Activated naive CD8-positive, alpha-beta T cell (primary cell): Measurements from ENCODE around the gene KCNMB2.
A peak's percentile ranks its signal among the peaks of the same experiment; 100 is the strongest.

Source experiments
- H3K27ac Mint-ChIP-seq: one replicate; pipeline ENCODE4 v1.8.0; 2021; ENCODE audit warnings: mixed read lengths
- H3K27me3 Mint-ChIP-seq: one replicate; pipeline ENCODE4 v1.8.0; 2021; ENCODE audit warnings: mixed read lengths
- H3K36me3 Mint-ChIP-seq: one replicate; pipeline ENCODE4 v1.8.0; 2021; ENCODE audit warnings: mixed read lengths
- H3K4me1 Mint-ChIP-seq: one replicate; pipeline ENCODE4 v1.8.0; 2021; ENCODE audit warnings: low read depth, mixed read lengths
- H3K4me3 Mint-ChIP-seq: one replicate; pipeline ENCODE4 v1.8.0; 2021; ENCODE audit warnings: mild to moderate bottlenecking, mixed read lengths
- H3K9me3 Mint-ChIP-seq: one replicate; pipeline ENCODE4 v1.8.0; 2021; ENCODE audit warnings: low read depth, mixed read lengths

Gene KCNMB2

DNA sequence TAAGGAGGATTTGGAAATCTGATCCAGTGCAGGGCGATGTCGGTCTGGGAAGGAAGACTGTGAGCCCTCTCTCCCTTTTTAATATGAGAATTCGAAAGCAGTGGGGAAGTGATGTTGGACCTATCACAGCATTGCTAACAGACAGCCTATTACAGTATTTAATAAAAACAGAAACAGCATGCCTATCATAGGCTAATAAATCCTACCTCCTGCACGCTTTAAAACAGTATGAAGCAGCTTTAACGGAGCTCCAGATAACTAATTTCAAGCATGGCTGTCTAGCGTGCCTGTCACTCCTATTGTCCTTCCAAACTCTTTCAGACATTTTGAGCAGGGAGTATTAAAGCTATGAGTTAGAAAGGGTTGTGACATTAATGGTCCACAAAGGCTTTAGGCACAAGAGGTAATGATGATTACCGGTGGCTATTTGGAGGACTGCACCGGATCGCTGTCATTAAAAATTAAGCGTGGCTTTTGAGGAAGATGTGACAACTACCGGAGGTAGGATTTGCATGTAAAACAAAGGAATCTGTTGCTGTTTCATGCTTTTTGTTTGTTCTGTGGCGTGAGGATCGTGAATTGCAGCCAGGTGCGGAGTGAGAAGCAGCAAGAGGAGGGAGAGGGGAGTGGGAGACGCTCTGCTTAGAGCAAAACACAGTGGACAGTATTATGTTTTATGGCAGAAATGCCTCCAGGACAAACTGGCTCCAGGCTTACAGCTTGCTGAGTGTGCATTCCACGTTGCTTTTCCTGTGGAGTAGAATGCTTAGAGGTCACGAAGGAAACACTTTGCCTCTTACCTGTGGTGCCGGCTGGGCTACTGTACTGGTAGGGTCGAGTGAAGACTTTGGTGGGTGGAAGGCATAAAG lies at the start of gene KCNMB2:
Gene KCNMB2, plus strand, starts transcription at position 226 of the 869 bp plus-strand sequence.
- peaks cover 9% of the 10 kb centered on the region for H3K4me1 Mint-ChIP-seq
- H3K27me3 Mint-ChIP-seq, result peaks cover 32% of the 10 kb centered on the region
- H3K36me3 Mint-ChIP-seq, result no peaks in the 10 kb centered on the region
- H3K27ac Mint-ChIP-seq, result no peak within 1 kb of the TSS
- H3K9me3 Mint-ChIP-seq, result peaks cover 1% of the 10 kb centered on the region
- H3K4me3 Mint-ChIP-seq, result peak within 1 kb of the TSS; percentile 43

DNA sequence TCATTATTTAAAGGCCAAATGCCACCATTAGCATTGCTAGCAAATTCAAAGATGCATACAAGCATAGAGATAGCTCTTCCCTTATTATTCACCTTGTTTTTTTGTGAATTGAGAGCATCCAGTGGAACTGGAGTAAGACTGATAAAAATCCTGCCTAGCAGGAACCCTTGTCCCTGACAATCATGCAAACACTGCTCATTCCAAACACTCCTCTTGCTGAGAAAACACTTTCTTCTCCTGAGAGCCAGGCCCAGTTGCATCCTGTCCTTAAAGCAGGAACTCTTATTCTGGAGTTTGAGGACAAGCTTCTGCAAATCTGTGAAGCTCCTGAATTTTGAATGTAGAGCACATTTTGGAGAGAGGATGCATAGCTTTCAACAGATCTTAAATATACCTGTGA lies 49.3 kb upstream of the KCNMB2 start:
- no peak overlapping the region for H3K4me3 Mint-ChIP-seq
- no peaks in the 10 kb centered on the region for H3K36me3 Mint-ChIP-seq
- no peaks in the 10 kb centered on the region for H3K4me1 Mint-ChIP-seq
- H3K9me3 Mint-ChIP-seq, result no peaks in the 10 kb centered on the region
- peaks cover 6% of the 10 kb centered on the region for H3K27me3 Mint-ChIP-seq
- no peak overlapping the region for H3K27ac Mint-ChIP-seq

DNA sequence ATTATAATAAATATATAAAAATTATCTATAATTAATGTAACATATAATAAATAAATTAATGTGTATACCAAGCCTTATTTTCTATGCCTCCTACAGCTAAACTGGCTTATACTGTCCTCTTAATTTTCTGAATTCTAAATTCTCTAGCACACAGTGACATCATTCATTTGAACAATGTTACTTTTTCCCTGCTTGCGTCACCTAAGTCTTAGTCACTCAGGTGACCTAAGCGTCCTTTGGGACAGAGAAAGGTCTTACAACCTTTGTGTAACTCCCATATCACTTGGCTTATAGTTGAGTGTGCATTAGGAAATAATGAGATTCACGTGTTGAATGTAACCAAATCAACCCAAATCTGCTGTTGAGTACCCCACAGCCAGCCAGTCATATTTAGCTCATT lies 48.5 kb upstream of the KCNMB2 start:
- Mint-ChIP-seq H3K27ac (no peak overlapping the region), H3K36me3 (no peaks in the 10 kb centered on the region), H3K27me3 (peaks cover 6% of the 10 kb centered on the region), H3K4me1 (no peaks in the 10 kb centered on the region), H3K4me3 (no peak overlapping the region), H3K9me3 (no peaks in the 10 kb centered on the region)

DNA sequence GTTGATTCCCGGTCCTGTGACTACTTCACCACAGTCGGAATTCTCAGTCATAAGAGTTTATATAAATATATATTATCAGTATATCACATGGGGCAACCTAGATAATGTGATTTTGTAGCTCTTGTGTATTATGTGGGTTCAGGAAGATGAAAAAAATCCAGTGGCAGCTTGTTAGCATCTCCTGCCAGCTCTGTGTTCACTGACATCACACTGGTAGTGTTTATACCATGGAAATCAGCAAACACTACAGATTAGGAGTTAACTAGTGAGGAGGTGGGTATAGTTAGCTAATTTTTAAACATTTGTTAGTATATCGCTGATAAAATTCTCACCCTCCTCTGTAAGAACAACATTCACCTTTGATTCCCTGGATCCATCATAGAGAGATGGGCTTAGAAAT lies 44.5 kb upstream of the KCNMB2 start:
- no peak overlapping the region for H3K4me3 Mint-ChIP-seq

DNA sequence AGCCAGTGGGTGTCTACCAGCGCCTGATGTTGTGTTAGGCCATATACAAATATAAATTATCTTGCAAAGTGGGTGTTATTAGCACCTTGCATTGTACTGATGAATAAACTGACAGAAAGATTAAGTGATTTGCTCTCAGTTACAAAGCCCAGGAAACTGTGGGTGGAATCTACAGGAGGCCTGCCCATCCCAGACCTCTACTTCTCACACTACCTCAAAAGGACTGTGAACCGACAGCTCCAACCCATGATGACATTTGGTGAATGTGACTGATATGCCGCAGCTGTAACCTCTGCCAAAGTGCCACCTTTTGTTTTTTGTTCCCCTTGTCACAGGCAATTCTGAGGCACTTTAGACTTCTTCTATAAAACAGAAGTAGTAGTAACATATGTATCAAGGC lies 43.7 kb upstream of the KCNMB2 start:
- no peaks in the 10 kb centered on the region for H3K36me3 Mint-ChIP-seq
- no peak overlapping the region for H3K27ac Mint-ChIP-seq
- no peaks in the 10 kb centered on the region for H3K9me3 Mint-ChIP-seq
- H3K4me3 Mint-ChIP-seq, result no peak overlapping the region
- no peaks in the 10 kb centered on the region for H3K4me1 Mint-ChIP-seq
- H3K27me3 Mint-ChIP-seq, result no peaks in the 10 kb centered on the region

More for the DNA sequence above, 44.5 kb upstream of the KCNMB2 start:
- no peaks in the 10 kb centered on the region for H3K27me3 Mint-ChIP-seq
- no peaks in the 10 kb centered on the region for H3K9me3 Mint-ChIP-seq
- H3K27ac Mint-ChIP-seq, result no peak overlapping the region
- no peaks in the 10 kb centered on the region for H3K4me1 Mint-ChIP-seq
- H3K36me3 Mint-ChIP-seq, result no peaks in the 10 kb centered on the region

DNA sequence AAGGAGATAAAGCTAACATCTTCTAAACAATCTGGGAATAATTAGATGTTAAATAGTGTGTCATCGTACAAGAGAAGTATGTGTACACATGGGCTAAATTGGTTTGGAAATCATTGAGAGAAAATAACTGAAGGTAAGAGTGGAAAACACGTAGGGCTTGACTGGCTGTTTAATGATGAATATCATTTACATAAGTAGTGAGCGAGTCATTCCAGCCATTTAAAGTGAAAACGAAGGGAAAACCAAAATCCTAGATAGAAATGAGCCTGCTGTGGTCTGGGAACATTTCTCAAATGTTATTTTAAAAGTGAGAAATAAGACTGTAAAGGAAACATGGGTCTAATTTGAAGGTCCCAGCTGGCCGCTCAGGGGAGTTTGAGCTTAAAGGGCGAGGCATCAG lies 41.9 kb upstream of the KCNMB2 start:
- H3K36me3 Mint-ChIP-seq, result no peaks in the 10 kb centered on the region
- no peak overlapping the region for H3K27ac Mint-ChIP-seq
- H3K4me3 Mint-ChIP-seq, result no peak overlapping the region

DNA sequence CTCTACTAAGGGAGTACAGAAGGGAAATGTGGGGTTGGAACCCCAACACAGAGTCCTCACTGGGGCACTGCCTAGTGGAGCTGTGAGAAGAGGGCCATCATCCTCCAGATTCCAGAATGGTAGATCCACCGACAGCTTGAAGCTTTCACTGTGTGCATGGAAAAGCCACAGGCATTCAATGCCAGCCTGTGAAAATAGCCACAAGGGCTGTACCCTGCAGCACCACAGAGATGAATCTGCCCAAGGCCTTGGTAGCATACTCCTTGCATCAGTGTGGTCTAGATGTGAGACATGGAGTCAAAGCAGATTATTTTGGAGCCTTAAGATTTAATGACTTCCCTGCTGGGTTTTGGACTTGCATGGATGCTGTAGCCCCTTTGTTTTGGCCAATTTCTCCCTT lies 39.3 kb upstream of the KCNMB2 start:
- Mint-ChIP-seq H3K4me3 (no peak overlapping the region), H3K36me3 (no peaks in the 10 kb centered on the region), H3K27ac (no peak overlapping the region), H3K27me3 (no peaks in the 10 kb centered on the region), H3K9me3 (no peaks in the 10 kb centered on the region), H3K4me1 (no peaks in the 10 kb centered on the region)

More for the DNA sequence above, 41.9 kb upstream of the KCNMB2 start:
- Mint-ChIP-seq H3K27me3 (no peaks in the 10 kb centered on the region), H3K4me1 (no peaks in the 10 kb centered on the region), H3K9me3 (no peaks in the 10 kb centered on the region)

DNA sequence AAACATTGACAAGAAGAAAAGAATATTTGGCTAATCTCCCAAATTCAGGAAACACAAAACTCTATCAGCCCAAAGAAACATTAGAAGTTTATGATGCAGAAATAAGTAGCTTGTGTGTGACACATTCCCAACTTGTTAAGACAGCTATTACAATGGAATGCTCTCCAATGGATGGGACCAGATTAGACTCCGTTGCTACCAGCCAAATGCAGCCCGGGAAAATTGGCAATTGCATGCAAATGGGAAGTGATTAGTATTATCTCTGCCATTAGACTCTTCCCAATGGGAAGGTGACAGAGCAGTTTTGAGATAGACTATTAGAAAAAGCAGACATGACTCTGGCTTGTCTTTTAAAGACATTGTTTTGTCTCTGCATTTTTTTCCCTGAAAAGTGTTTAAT lies 37.4 kb upstream of the KCNMB2 start:
- Mint-ChIP-seq H3K27me3 (peaks cover 2% of the 10 kb centered on the region), H3K27ac (no peak overlapping the region), H3K9me3 (no peaks in the 10 kb centered on the region), H3K4me3 (no peak overlapping the region), H3K4me1 (no peaks in the 10 kb centered on the region), H3K36me3 (no peaks in the 10 kb centered on the region)

DNA sequence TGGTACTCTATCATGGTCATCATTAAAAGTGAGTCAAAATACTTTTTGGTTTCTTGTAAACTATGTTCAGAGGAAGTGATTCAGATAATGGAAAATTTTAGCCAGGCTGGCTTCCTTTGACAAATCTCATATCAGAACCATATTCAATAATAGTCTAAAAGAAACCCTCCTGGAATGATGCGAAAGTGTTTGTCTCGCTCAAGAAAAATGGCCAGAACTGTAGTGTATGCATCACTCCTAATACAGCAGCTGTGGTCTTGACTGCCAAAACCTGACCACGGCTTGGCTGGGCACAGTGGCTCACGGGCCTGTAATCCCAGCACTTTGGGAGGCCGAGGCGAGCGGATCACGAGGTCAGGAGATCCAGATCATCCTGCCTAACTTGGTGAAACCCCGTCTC lies 35.6 kb upstream of the KCNMB2 start:
- no peaks in the 10 kb centered on the region for H3K9me3 Mint-ChIP-seq
- no peaks in the 10 kb centered on the region for H3K36me3 Mint-ChIP-seq
- H3K27me3 Mint-ChIP-seq, result peaks cover 4% of the 10 kb centered on the region
- H3K4me3 Mint-ChIP-seq, result no peak overlapping the region
- no peaks in the 10 kb centered on the region for H3K4me1 Mint-ChIP-seq
- no peak overlapping the region for H3K27ac Mint-ChIP-seq

DNA sequence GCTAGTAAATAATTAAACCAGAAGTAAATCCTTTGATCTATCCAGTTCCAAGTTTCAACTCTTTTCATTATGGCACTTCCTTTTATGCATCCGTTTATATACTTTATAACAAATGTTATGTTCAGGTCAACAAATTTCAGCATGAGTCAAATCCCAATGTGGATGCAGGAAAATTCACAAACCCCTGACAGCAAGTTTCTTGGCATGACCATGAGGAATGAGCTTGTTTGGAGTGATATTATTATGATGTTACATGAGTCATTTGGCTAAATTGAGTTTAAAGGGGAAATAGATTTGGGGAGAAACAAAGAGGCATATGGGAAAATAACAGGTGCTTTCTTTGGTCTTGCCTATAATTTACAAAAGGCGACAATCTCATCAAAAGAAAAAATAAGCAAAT lies 32.1 kb upstream of the KCNMB2 start:
- Mint-ChIP-seq H3K9me3 (no peaks in the 10 kb centered on the region), H3K27me3 (peaks cover 7% of the 10 kb centered on the region), H3K4me1 (no peaks in the 10 kb centered on the region), H3K4me3 (no peak overlapping the region), H3K27ac (no peak overlapping the region), H3K36me3 (no peaks in the 10 kb centered on the region)

DNA sequence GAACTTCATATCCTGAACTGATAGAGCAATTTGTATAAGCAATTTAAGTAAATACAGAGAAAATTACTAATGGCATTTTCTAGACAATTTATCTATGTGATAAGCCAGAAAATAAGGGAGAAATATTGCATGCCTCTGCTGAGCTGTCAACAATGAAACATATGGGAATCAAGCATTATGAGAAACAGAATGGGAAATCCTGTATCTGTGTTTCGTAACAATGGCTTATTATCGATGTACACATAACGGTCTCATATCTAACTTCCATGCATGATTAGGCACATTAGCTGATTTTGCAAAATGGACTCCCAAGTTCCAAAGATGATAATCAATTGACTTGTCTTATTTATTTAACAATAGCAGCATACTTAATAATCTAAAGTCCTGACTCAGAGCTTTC lies 30.4 kb upstream of the KCNMB2 start:
- no peaks in the 10 kb centered on the region for H3K36me3 Mint-ChIP-seq
- H3K27ac Mint-ChIP-seq, result no peak overlapping the region
- no peaks in the 10 kb centered on the region for H3K9me3 Mint-ChIP-seq
- H3K27me3 Mint-ChIP-seq, result peaks cover 7% of the 10 kb centered on the region
- no peaks in the 10 kb centered on the region for H3K4me1 Mint-ChIP-seq
- no peak overlapping the region for H3K4me3 Mint-ChIP-seq

DNA sequence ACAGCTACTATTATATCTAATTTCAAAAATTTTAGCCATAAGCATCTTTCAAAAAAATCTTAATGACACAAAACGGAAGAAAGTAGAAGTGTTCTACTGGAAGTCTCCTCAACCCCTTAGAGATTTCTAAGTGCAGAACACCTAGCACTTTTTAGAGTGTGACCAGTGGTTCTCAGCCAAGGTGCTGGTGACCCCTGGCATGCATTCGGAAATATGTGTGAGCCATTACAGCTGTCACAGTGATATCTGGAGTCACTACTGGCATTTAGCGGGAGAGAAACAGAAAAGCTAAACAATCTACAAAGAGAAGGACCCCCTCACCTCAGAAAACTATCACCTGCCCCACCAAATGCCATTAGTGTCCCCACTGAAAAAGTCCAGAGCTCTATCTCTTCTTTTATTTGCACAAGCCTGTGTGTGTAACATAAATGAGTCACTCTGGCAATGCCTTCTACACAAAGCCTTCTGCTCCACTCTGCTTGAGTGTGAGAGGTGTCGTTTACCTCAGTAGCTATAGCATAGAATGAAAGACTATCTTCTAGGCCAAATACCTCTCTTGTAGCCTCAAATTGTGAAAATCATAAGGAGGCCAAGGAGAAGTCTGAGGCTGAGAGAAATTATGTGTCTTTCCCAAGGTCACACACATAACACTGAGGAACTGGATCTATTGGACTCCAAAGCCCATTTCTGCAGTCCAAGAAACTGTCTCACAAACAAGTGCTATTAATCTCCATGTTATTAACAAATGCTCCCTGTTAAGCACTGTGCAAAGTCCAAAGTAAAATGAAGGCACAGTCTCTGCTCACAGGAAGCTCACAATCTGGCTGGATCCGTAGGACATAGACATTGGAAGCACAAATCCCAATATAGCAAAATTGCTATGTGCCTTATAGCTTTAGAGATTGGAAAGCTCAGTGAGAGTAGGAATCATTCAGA lies 28.5 kb upstream of the KCNMB2 start:
- peaks cover 7% of the 10 kb centered on the region for H3K27me3 Mint-ChIP-seq
- H3K9me3 Mint-ChIP-seq, result no peaks in the 10 kb centered on the region
- no peak overlapping the region for H3K27ac Mint-ChIP-seq
- no peaks in the 10 kb centered on the region for H3K36me3 Mint-ChIP-seq
- no peak overlapping the region for H3K4me3 Mint-ChIP-seq
- no peaks in the 10 kb centered on the region for H3K4me1 Mint-ChIP-seq

DNA sequence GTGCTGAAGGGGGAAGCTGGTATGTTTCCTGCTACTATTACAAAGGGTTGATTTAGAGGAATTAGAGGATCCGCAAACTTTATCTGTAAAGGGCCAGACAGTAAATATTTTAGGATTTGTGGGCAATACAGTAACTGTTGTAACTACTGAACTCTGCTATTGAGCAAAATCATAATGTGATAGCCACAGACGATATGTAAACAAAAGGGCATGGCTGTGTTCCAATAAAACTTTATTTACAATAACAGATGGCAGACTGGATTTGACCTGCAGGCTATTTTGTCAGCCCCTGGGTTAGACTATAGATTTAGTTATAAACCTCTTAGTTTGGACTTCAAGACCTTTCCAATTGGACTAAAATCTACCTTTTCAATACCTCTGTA lies 27.8 kb upstream of the KCNMB2 start:
- Mint-ChIP-seq H3K36me3 (no peaks in the 10 kb centered on the region), H3K27ac (no peak overlapping the region), H3K9me3 (no peaks in the 10 kb centered on the region), H3K4me3 (no peak overlapping the region), H3K4me1 (no peaks in the 10 kb centered on the region), H3K27me3 (peaks cover 6% of the 10 kb centered on the region)

DNA sequence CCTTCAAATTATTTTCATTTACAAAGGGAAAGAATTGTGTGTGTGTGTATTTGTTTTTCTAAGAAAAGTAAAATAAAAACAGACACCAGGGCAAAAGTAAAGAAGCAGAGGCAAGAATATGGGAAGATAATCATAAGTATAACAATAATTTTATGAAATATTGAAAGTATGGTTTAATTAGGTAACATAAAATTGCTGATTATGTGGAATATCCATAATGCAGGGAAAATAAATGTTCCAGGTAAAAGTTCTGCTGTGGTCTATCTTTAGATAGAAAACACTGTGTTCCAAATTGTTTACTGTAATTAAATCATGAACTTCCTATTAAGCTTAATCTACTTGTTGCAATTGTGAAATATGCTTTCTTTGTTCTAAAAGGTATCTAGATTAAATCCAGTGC lies 25.7 kb upstream of the KCNMB2 start:
- H3K36me3 Mint-ChIP-seq, result no peaks in the 10 kb centered on the region
- no peaks in the 10 kb centered on the region for H3K9me3 Mint-ChIP-seq
- no peaks in the 10 kb centered on the region for H3K4me1 Mint-ChIP-seq
- no peak overlapping the region for H3K27ac Mint-ChIP-seq
- peaks cover 3% of the 10 kb centered on the region for H3K27me3 Mint-ChIP-seq
- H3K4me3 Mint-ChIP-seq, result no peak overlapping the region

DNA sequence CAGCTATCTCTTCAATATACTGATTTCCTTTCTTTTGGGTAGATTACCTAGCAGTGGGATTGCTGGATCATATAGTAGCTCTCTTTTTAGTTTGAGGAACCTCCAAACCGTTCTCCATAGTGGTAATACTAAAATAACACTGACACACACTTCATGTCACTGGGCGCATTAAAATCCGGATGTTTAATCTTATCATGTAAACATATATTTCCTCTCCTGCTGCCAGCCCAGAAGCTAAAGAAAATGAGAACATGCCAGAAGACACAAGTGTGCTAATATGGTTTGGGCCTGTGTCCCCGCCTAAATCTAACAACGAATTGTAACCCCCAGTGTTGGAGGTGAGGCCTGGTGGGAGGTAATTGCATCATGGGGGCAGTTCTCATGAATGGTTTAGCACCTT lies 23.6 kb upstream of the KCNMB2 start:
- H3K9me3 Mint-ChIP-seq, result no peaks in the 10 kb centered on the region
- H3K4me3 Mint-ChIP-seq, result no peak overlapping the region
- no peaks in the 10 kb centered on the region for H3K36me3 Mint-ChIP-seq
- H3K27ac Mint-ChIP-seq, result no peak overlapping the region
- no peaks in the 10 kb centered on the region for H3K4me1 Mint-ChIP-seq
- peaks cover 9% of the 10 kb centered on the region for H3K27me3 Mint-ChIP-seq
